HEK293 (cell line): ENCODE measurements around the gene PLEKHA6.

Source experiments
- ZNF324 ChIP-seq: fragments of 450-650 bp; formaldehyde crosslinking; IDR thresholded peaks from 2 replicates; pipeline ENCODE4 v1.5.1; 2016; ENCODE audit warnings: missing biosample characterization, missing genetic modification characterization
- ZSCAN16 ChIP-seq: fragments of 450-650 bp; formaldehyde crosslinking; IDR thresholded peaks from 2 replicates; pipeline ENCODE4 v1.5.1; 2016; ENCODE audit warnings: missing biosample characterization, missing genetic modification characterization
- TF ChIP-seq, protein P1 (sequence below): fragments of 450-650 bp; formaldehyde crosslinking; IDR thresholded peaks from 2 replicates; pipeline ENCODE4 v1.5.1; 2016; ENCODE audit warnings: missing biosample characterization, missing genetic modification characterization

DNA sequence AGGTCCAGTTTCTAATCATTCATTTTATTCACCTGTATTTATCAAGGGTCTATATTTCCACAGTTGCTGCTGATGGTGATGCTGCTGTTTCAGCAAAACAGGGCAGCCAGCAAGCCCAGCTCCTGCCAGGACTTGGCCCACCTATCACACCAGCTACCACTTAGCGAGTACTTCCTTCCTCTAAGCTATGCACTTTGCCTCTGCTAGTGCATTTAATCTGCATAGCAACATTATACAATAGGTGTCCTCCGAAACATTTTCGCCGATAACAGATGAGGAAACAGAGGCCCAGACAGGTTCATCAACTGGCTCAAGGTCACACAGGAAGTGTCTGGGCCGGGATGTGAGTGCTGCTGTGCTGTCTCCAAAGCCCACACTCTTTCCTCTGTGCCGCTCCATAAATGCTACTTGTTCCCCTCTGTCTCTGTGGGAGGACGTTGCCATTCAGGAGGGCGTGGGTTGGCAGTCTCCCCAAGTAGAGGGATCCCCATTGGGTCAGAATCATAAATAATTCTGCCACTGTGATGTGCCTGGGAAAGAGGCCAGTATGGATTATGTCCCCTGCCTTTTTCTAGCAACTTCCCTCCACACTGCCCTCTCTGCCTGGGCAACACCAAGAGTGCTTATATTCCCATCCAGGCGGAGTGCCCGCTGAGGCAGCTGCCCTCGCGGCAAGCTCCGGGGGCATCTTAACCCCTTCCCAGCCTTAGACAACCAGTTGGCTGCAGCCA, 9.4 kb upstream of the PLEKHA6 start:
- TF ChIP-seq ZSCAN16 (tag by site-specific recombination), result no peak
- TF ChIP-seq, protein P1, sequence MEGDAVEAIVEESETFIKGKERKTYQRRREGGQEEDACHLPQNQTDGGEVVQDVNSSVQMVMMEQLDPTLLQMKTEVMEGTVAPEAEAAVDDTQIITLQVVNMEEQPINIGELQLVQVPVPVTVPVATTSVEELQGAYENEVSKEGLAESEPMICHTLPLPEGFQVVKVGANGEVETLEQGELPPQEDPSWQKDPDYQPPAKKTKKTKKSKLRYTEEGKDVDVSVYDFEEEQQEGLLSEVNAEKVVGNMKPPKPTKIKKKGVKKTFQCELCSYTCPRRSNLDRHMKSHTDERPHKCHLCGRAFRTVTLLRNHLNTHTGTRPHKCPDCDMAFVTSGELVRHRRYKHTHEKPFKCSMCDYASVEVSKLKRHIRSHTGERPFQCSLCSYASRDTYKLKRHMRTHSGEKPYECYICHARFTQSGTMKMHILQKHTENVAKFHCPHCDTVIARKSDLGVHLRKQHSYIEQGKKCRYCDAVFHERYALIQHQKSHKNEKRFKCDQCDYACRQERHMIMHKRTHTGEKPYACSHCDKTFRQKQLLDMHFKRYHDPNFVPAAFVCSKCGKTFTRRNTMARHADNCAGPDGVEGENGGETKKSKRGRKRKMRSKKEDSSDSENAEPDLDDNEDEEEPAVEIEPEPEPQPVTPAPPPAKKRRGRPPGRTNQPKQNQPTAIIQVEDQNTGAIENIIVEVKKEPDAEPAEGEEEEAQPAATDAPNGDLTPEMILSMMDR (tag by site-specific recombination), result no peak
- no peak for TF ChIP-seq ZNF324
